ENCODE measurements around the gene HNF1B.

DNA sequence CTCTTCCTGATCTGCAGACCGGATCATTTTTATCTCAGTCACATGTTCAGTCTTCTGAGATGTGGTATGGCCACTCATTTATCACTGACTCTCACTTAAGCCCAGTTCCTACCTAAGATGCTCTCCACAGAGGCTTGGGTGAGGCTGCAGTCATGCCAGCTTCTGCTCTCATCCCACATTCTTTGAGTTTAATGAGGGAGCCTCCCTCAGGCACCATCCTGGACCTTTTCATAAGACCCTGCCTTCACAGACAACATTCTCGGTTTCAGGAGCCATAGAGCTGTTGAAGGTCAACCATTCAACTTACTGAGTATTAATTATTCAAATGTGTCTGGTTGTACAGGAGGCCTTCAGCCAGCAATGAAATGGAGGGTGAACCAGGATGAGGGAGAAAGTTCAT lies 23.6 kb upstream of the HNF1B start:
- TF ChIP-seq, protein P1, sequence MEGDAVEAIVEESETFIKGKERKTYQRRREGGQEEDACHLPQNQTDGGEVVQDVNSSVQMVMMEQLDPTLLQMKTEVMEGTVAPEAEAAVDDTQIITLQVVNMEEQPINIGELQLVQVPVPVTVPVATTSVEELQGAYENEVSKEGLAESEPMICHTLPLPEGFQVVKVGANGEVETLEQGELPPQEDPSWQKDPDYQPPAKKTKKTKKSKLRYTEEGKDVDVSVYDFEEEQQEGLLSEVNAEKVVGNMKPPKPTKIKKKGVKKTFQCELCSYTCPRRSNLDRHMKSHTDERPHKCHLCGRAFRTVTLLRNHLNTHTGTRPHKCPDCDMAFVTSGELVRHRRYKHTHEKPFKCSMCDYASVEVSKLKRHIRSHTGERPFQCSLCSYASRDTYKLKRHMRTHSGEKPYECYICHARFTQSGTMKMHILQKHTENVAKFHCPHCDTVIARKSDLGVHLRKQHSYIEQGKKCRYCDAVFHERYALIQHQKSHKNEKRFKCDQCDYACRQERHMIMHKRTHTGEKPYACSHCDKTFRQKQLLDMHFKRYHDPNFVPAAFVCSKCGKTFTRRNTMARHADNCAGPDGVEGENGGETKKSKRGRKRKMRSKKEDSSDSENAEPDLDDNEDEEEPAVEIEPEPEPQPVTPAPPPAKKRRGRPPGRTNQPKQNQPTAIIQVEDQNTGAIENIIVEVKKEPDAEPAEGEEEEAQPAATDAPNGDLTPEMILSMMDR (IDR thresholded peaks at IDR 0.05): no peak
- TF ChIP-seq YY1 (IDR thresholded peaks at IDR 0.05; ENCODE audit: low read depth) (no peak), RXRA (IDR thresholded peaks at IDR 0.05; ENCODE audit: borderline replicate concordance, low read depth) (no peak), CHD2 (IDR thresholded peaks at IDR 0.05; ENCODE audit: low read length, partially characterized antibody) (no peak), MEF2A (IDR thresholded peaks at IDR 0.05; ENCODE audit: borderline replicate concordance, low read depth) (no peak), POLR2AphosphoS5 (IDR thresholded peaks at IDR 0.05; ENCODE audit: low read depth, low read length) (no peak), EP300 (IDR thresholded peaks at IDR 0.05; ENCODE audit: borderline replicate concordance in 1 of 2, low read depth in 1 of 2, low read length in 1 of 2) (no peak), GATA2 (CRISPR knock-in tag; IDR thresholded peaks at IDR 0.05) (no peak)
- TF ChIP-seq, protein P2, sequence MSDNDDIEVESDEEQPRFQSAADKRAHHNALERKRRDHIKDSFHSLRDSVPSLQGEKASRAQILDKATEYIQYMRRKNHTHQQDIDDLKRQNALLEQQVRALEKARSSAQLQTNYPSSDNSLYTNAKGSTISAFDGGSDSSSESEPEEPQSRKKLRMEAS (IDR thresholded peaks at IDR 0.05; ENCODE audit: low read depth): no peak
- TF ChIP-seq, protein P3, sequence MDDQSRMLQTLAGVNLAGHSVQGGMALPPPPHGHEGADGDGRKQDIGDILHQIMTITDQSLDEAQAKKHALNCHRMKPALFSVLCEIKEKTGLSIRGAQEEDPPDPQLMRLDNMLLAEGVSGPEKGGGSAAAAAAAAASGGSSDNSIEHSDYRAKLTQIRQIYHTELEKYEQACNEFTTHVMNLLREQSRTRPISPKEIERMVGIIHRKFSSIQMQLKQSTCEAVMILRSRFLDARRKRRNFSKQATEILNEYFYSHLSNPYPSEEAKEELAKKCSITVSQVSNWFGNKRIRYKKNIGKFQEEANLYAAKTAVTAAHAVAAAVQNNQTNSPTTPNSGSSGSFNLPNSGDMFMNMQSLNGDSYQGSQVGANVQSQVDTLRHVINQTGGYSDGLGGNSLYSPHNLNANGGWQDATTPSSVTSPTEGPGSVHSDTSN (IDR thresholded peaks at IDR 0.05): no peak

All from SK-N-SH (cell line).